ENCODE results near the gene BICRA.

Gene BICRA

GRCh38 chr19:47696635-47697034 is 87.7 kb downstream of the BICRA start:
- H3F3A ChIP-seq (ENCODE audit: insufficient read depth, low read length) = no peaks in the 10 kb centered on the region
- no peak overlapping the region for H3K4me3 ChIP-seq (ENCODE audit: low read depth, low read length, poor library complexity, severe bottlenecking)
- no peak overlapping the region for H3K4me2 ChIP-seq (ENCODE audit: low read length)
- no peaks in the 10 kb centered on the region for H3K9me2 ChIP-seq (ENCODE audit: low read depth, low read length)
- H3K27me3 ChIP-seq (ENCODE audit: insufficient read depth, low read length) = no peaks in the 10 kb centered on the region
- H3K79me2 ChIP-seq (ENCODE audit: insufficient read depth, low read length) = no peaks in the 10 kb centered on the region
- peaks cover 19% of the 10 kb centered on the region for H3K36me3 ChIP-seq (ENCODE audit: insufficient read depth, low read length)
- no peak for TF ChIP-seq CTCF (IDR thresholded peaks at IDR 0.05; ENCODE audit: low read length)
- no peak for TF ChIP-seq EZH2 (IDR thresholded peaks at IDR 0.05; ENCODE audit: borderline replicate concordance, low read length)
- H3K4me1 ChIP-seq (ENCODE audit: insufficient read depth, low read length, severe bottlenecking) = peaks cover 17% of the 10 kb centered on the region
- no peak overlapping the region for H3K27ac ChIP-seq (ENCODE audit: low read depth, low read length, poor library complexity, severe bottlenecking)
- no peaks in the 10 kb centered on the region for H3K9me3 ChIP-seq (ENCODE audit: low read length)
- H2AFZ ChIP-seq (ENCODE audit: low read length) = no peak overlapping the region
- no peaks in the 10 kb centered on the region for H4K20me1 ChIP-seq (ENCODE audit: insufficient read depth, low read length)
- no peak overlapping the region for H3K9ac ChIP-seq (ENCODE audit: low read length)

DNA sequence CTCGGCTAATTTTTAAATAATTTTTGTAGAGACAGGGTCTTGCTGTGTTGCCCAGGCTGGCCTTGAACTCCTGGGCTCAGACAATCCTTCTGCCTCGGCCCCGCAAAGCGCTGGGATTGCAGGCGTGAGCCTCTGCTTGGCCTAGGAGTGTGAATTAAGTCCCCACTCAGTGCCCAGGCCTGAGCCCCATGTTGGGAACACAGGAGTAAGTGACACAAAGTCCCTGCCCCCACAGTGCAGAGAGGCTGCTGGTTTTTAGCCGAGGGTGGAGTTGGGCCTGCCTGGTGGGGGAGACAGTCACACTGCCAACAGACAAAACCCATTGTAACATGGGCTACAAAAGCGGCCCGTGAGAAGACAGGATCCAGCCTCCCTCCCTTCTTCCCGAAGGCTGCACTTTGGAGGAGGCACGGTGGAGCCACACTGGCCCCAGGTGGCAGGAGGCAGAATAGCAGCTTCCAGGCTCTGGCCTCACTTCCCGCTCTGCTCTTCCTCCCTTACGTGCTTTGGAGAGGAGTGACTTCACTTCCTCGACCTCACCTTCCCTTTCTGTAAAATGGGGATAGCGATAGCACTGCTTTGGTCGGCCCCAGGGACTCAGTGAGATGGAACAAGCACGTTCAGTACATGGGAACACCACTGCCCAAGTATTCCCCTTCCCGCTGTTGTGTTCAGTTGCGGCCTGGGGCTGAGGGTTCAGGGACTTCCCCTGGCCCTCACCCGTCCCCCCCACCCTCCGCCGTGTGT is 89.1 kb downstream of the BICRA start:
- Histone ChIP-seq H3K27me3 (ENCODE audit: insufficient read depth, low read length) (no peaks in the 10 kb centered on the region), H3K4me2 (ENCODE audit: low read length) (peak overlapping the region; percentile 65), H3K9ac (ENCODE audit: low read length) (peak overlapping the region; percentile 38; the same call in 1 of the 2 replicates), H3K27ac (ENCODE audit: low read depth, low read length, poor library complexity, severe bottlenecking) (peak overlapping the region; percentile 86), H3K79me2 (ENCODE audit: insufficient read depth, low read length) (no peaks in the 10 kb centered on the region), H3K9me3 (ENCODE audit: low read length) (no peaks in the 10 kb centered on the region), H3K9me2 (ENCODE audit: low read depth, low read length) (no peaks in the 10 kb centered on the region), H3K4me3 (ENCODE audit: low read depth, low read length, poor library complexity, severe bottlenecking) (peak overlapping the region; percentile 48), H3F3A (ENCODE audit: insufficient read depth, low read length) (no peaks in the 10 kb centered on the region), H4K20me1 (ENCODE audit: insufficient read depth, low read length) (no peaks in the 10 kb centered on the region), H3K4me1 (ENCODE audit: insufficient read depth, low read length, severe bottlenecking) (peaks cover 17% of the 10 kb centered on the region), H2AFZ (ENCODE audit: low read length) (no peak overlapping the region), H3K36me3 (ENCODE audit: insufficient read depth, low read length) (peaks cover 19% of the 10 kb centered on the region)
- TF ChIP-seq CTCF (IDR thresholded peaks at IDR 0.05; ENCODE audit: low read length) (peak; percentile 98), EZH2 (IDR thresholded peaks at IDR 0.05; ENCODE audit: borderline replicate concordance, low read length) (no peak)

GRCh38 chr19:47698631-47699359 is 89.9 kb downstream of the BICRA start:
- Histone ChIP-seq H3K4me1 (ENCODE audit: insufficient read depth, low read length, severe bottlenecking) (peaks cover 17% of the 10 kb centered on the region), H3K27ac (ENCODE audit: low read depth, low read length, poor library complexity, severe bottlenecking) (peak overlapping the region; percentile 86), H3K79me2 (ENCODE audit: insufficient read depth, low read length) (no peaks in the 10 kb centered on the region), H3K9me2 (ENCODE audit: low read depth, low read length) (no peaks in the 10 kb centered on the region), H3K9me3 (ENCODE audit: low read length) (no peaks in the 10 kb centered on the region), H4K20me1 (ENCODE audit: insufficient read depth, low read length) (no peaks in the 10 kb centered on the region), H2AFZ (ENCODE audit: low read length) (no peak overlapping the region), H3F3A (ENCODE audit: insufficient read depth, low read length) (no peaks in the 10 kb centered on the region), H3K4me3 (ENCODE audit: low read depth, low read length, poor library complexity, severe bottlenecking) (peak overlapping the region; percentile 48), H3K9ac (ENCODE audit: low read length) (peak overlapping the region; percentile 38; the same call in 1 of the 2 replicates), H3K4me2 (ENCODE audit: low read length) (peak overlapping the region; percentile 65), H3K36me3 (ENCODE audit: insufficient read depth, low read length) (peaks cover 19% of the 10 kb centered on the region), H3K27me3 (ENCODE audit: insufficient read depth, low read length) (no peaks in the 10 kb centered on the region)
- TF ChIP-seq EZH2 (IDR thresholded peaks at IDR 0.05; ENCODE audit: borderline replicate concordance, low read length) (no peak), CTCF (IDR thresholded peaks at IDR 0.05; ENCODE audit: low read length) (no peak)
